CD4-positive, CD25-positive, alpha-beta regulatory T cell (primary cell): Measurements from ENCODE around the gene ATP8A2. TPM values are rescaled to one million over a fixed set of nuclear protein-coding genes. Genes with fewer than 3 reads are reported as not detected.

Experiments used
- ATAC-seq, 2 donors: fragments of 150-1000 bp; cut with Tn5 transposase; one replicate each; pipeline ENCODE4 v1.10.0; 2021; ENCODE audit warnings: low read depth in 2 of 2, moderate number of reproducible peaks in 2 of 2, moderate library complexity in 1 of 2
- DNase-seq, 3 donors: peaks; one replicate each; pipeline versions ENCODE4 v3.0.0 to v3.0.0-alpha.2; 2012 to 2022; ENCODE audit warnings: mixed read lengths in 1 of 3
- H3K27ac ChIP-seq: one replicate; pipeline ENCODE4 v1.7.0; 2013; ENCODE audit warnings: mild to moderate bottlenecking, low read length; ENCODE audit not compliant: insufficient read depth, poor library complexity, severe bottlenecking
- H3K27me3 ChIP-seq: one replicate; pipeline ENCODE4 v1.7.0; 2013; ENCODE audit warnings: low read length; ENCODE audit not compliant: control insufficient read depth, insufficient read depth
- H3K36me3 ChIP-seq: one replicate; pipeline ENCODE4 v1.7.0; 2013; ENCODE audit warnings: mild to moderate bottlenecking, low read length, moderate library complexity; ENCODE audit not compliant: control insufficient read depth, insufficient read depth
- H3K4me1 ChIP-seq: 2 replicates; pipeline ENCODE4 v1.7.0; 2013; ENCODE audit warnings: mild to moderate bottlenecking, low read length; ENCODE audit not compliant: insufficient read depth, control insufficient read depth, poor library complexity, severe bottlenecking
- H3K4me3 ChIP-seq: one replicate; pipeline ENCODE4 v1.7.0; 2013; ENCODE audit warnings: low read depth, mild to moderate bottlenecking, low read length, moderate library complexity
- H3K9me3 ChIP-seq, 2 experiments: 1 replicate in 1 of 2; 2 replicates in 1 of 2; pipeline ENCODE4 v1.7.0; 2013; ENCODE audit warnings: low read length in 2 of 2, mild to moderate bottlenecking in 1 of 2, moderate library complexity in 1 of 2; ENCODE audit not compliant: control insufficient read depth in 2 of 2
- H3K27ac Mint-ChIP-seq, 3 donors: one replicate each; pipeline ENCODE4 v1.8.0; 2020 to 2022; ENCODE audit warnings: mild to moderate bottlenecking in 3 of 3, mixed read lengths in 3 of 3, moderate library complexity in 2 of 3
- H3K27me3 Mint-ChIP-seq: one replicate; pipeline ENCODE4 v1.8.0; 2022; ENCODE audit warnings: mild to moderate bottlenecking, mixed read lengths
- H3K36me3 Mint-ChIP-seq: one replicate; pipeline ENCODE4 v1.8.0; 2020; ENCODE audit warnings: mixed read lengths
- H3K4me1 Mint-ChIP-seq, 4 donors: one replicate each; pipeline ENCODE4 v1.8.0; 2020 to 2022; ENCODE audit warnings: mixed read lengths in 4 of 4, mild to moderate bottlenecking in 1 of 4
- H3K4me3 Mint-ChIP-seq, 4 donors: one replicate each; pipeline ENCODE4 v1.8.0; 2020 to 2022; ENCODE audit warnings: mild to moderate bottlenecking in 4 of 4, mixed read lengths in 4 of 4, moderate library complexity in 3 of 4
- H3K9me3 Mint-ChIP-seq, 7 donors: one replicate each; pipeline ENCODE4 v1.8.0; 2020 to 2022; ENCODE audit warnings: mixed read lengths in 7 of 7, mild to moderate bottlenecking in 3 of 7, moderate library complexity in 2 of 7
- polyA plus RNA-seq, 4 donors: library from polyadenylated mRNA; unstranded; fragments of 300-500 nt; fragmentation: Illumina TruSeq; gene quantifications; one replicate each; pipeline ENCODE4 v1.2.3, GENCODE V29; 2021
- total RNA-seq: library from RNA; stranded (reverse); gene quantifications from one replicate; pipeline ENCODE4 v1.2.3, GENCODE V29; 2022

Gene ATP8A2
- total and polyA plus RNA-seq, 5 donors from 2014 or later, result 0.29 to 0.68 (median 0.55) TPM

DNA sequence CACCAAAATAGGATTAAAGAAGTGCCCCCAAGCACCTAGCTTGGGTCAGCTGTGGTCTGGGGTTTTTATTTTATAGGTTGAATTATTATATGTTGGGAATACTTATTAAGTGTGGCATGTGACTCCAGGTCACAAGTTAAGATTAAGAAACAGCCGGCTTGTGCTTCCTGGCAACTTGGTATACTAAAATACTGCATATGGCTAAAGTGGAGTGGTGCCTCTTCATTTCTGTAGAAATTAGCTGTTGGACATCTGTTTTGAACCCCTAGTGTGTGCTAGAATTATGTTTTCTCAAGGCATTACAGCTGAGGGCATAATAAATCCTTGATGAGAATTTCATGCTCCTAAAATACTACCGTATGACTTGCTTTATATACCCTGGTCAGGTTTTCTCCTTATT lies 393.5 kb downstream of the ATP8A2 start:
- peaks cover 0 to 5% of the 10 kb centered on the region in 2 experiments for H3K9me3 ChIP-seq
- Mint-ChIP-seq H3K9me3 (no peaks in the 10 kb centered on the region), H3K36me3 (no peaks in the 10 kb centered on the region), H3K27ac (no peak overlapping the region), H3K4me3 (no peak overlapping the region), H3K27me3 (no peaks in the 10 kb centered on the region), H3K4me1 (peaks cover 4 to 12% (median 8%) of the 10 kb centered on the region in 4 donors)
- peaks cover 3% of the 10 kb centered on the region for H3K4me1 ChIP-seq
- no peak for ATAC-seq
- H3K36me3 ChIP-seq, result no peaks in the 10 kb centered on the region
- no peak overlapping the region for H3K27ac ChIP-seq
- H3K27me3 ChIP-seq, result no peaks in the 10 kb centered on the region
- DNase-seq, result no peak
- H3K4me3 ChIP-seq, result no peak overlapping the region

DNA sequence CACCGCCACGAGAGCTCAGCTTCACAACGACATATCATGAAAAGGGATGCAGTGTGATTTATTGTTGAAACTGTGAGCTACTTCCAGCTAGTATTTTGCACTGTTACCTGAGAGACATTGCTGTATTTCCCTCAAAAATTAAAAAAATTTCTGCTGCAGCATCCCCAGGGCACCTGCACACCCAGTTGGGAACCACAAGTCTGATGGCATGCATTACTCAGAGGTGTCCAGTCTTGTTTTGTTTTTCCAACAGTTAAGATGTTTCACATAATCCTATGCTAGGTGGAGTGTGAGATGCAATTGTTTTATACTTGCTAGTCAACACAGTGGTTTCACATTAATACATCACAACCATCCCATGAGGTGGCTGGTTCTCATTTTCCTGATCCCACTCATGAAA lies 394.8 kb downstream of the ATP8A2 start:
- Histone ChIP-seq H3K36me3 (no peaks in the 10 kb centered on the region), H3K9me3 (peaks cover 0 to 5% of the 10 kb centered on the region in 2 experiments), H3K27ac (no peak overlapping the region), H3K4me1 (peaks cover 3% of the 10 kb centered on the region), H3K4me3 (no peak overlapping the region), H3K27me3 (no peaks in the 10 kb centered on the region)
- H3K27me3 Mint-ChIP-seq, result no peaks in the 10 kb centered on the region
- no peak overlapping the region for H3K27ac Mint-ChIP-seq
- no peaks in the 10 kb centered on the region for H3K36me3 Mint-ChIP-seq
- no peak for ATAC-seq
- H3K4me3 Mint-ChIP-seq, result no peak overlapping the region
- H3K9me3 Mint-ChIP-seq, result no peaks in the 10 kb centered on the region
- no peak for DNase-seq
- peaks cover 4 to 16% (median 8%) of the 10 kb centered on the region in 4 donors for H3K4me1 Mint-ChIP-seq

DNA sequence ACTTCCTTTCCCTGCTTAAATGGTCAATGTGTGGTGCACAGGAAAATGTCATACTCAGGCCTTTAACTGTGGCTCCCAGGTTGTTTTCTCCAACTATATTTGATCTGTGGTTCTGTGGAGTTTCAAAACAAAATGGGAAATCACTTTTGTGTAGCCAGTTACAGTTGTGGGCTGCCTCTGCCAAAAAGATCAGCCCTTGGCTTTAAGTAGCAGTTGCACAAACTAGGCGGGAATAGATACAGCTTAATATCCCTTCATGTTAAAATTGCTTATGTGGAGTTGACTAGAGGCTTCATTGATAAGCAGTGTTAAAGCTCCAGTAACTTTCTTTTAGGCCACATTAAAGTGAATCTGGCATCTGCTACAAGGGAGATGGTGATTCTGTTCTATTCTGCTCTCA lies 395.2 kb downstream of the ATP8A2 start:
- H3K4me3 Mint-ChIP-seq, result no peak overlapping the region
- peaks cover 4 to 16% (median 8%) of the 10 kb centered on the region in 4 donors for H3K4me1 Mint-ChIP-seq
- H3K9me3 Mint-ChIP-seq, result no peaks in the 10 kb centered on the region
- Histone ChIP-seq H3K27ac (no peak overlapping the region), H3K4me1 (peaks cover 3% of the 10 kb centered on the region), H3K4me3 (no peak overlapping the region), H3K9me3 (peaks cover 0 to 5% of the 10 kb centered on the region in 2 experiments), H3K36me3 (no peaks in the 10 kb centered on the region), H3K27me3 (no peaks in the 10 kb centered on the region)
- H3K27me3 Mint-ChIP-seq, result no peaks in the 10 kb centered on the region
- no peaks in the 10 kb centered on the region for H3K36me3 Mint-ChIP-seq
- DNase-seq (no peak), ATAC-seq (no peak)
- H3K27ac Mint-ChIP-seq, result no peak overlapping the region

DNA sequence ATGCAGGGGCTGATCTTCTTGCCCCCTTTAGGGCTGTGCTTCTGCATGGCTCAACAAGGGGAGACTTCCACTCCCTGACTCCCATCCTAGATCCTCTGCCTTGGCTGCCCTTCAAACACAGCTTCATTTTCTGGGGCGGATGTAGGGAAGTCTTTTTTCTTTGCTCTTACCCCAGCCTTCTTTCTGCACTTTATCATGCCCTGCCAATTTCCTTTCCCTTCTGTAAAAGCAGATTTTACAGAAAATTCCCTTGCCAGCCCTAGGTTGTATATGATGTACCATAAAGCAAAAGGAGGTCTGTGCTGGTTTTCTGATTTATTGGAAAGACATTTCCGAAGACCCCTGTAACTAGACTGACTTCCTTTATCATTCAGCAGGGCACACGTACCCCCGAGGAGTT lies 396.6 kb downstream of the ATP8A2 start:
- Histone ChIP-seq H3K27ac (no peak overlapping the region), H3K27me3 (no peaks in the 10 kb centered on the region), H3K9me3 (peaks cover 0 to 5% of the 10 kb centered on the region in 2 experiments), H3K4me1 (no peaks in the 10 kb centered on the region), H3K4me3 (no peak overlapping the region), H3K36me3 (no peaks in the 10 kb centered on the region)
- Mint-ChIP-seq H3K4me1 (peaks cover 0 to 7% (median 1%) of the 10 kb centered on the region in 4 donors), H3K9me3 (no peaks in the 10 kb centered on the region), H3K4me3 (no peak overlapping the region), H3K36me3 (no peaks in the 10 kb centered on the region), H3K27me3 (no peaks in the 10 kb centered on the region), H3K27ac (no peak overlapping the region)
- DNase-seq, result no peak
- ATAC-seq, result no peak

DNA sequence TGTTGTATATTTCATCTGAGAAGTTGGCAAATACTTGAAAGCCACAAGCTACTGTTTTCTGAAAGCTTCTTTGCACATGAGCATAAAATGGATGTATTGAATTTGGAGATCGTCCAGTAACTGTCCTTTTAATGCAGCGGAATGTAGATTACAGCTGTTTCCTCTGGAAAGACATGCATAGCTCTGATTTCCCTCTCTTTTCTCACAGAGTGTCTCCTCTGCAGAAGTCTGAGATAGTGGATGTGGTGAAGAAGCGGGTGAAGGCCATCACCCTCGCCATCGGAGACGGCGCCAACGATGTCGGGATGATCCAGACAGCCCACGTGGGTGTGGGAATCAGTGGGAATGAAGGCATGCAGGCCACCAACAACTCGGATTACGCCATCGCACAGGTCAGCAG lies 397.1 kb downstream of the ATP8A2 start:
- H3K27ac ChIP-seq, result no peak overlapping the region
- no peak overlapping the region for H3K4me3 ChIP-seq
- DNase-seq (no peak), ATAC-seq (no peak)
- no peaks in the 10 kb centered on the region for H3K27me3 ChIP-seq
- Mint-ChIP-seq H3K4me1 (peaks cover 0 to 4% (median 0%) of the 10 kb centered on the region in 4 donors), H3K9me3 (no peaks in the 10 kb centered on the region), H3K4me3 (no peak overlapping the region), H3K36me3 (no peaks in the 10 kb centered on the region), H3K27ac (no peak overlapping the region), H3K27me3 (no peaks in the 10 kb centered on the region)
- no peaks in the 10 kb centered on the region for H3K4me1 ChIP-seq
- peaks cover 0 to 5% of the 10 kb centered on the region in 2 experiments for H3K9me3 ChIP-seq
- H3K36me3 ChIP-seq, result no peaks in the 10 kb centered on the region

DNA sequence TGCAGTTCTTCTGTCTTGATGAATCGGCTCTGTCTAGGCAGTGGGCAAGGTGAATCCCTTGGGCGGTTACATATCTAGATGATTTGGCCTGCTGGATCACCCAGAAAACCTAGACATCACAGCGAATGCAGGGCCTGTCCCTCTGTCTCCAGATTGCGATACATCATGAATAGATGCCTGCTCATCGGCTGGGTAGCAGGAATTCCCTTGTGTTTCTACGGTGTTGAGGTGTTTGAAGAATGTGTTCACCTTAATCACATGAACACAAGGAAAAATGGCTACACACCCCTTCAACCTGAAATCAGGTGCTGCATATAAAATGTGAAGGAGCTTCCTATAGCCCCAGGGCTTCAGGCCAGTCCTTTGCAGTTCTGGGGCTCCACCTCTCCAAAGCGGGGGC lies 398.8 kb downstream of the ATP8A2 start:
- Mint-ChIP-seq H3K4me3 (no peak overlapping the region), H3K27me3 (no peaks in the 10 kb centered on the region), H3K4me1 (peaks cover 0 to 4% (median 0%) of the 10 kb centered on the region in 4 donors), H3K36me3 (no peaks in the 10 kb centered on the region), H3K27ac (no peak overlapping the region), H3K9me3 (no peaks in the 10 kb centered on the region)
- Histone ChIP-seq H3K4me1 (no peaks in the 10 kb centered on the region), H3K9me3 (peaks cover 0 to 5% of the 10 kb centered on the region in 2 experiments), H3K27me3 (no peaks in the 10 kb centered on the region), H3K4me3 (no peak overlapping the region), H3K36me3 (no peaks in the 10 kb centered on the region), H3K27ac (no peak overlapping the region)
- ATAC-seq, result no peak
- DNase-seq, result no peak

DNA sequence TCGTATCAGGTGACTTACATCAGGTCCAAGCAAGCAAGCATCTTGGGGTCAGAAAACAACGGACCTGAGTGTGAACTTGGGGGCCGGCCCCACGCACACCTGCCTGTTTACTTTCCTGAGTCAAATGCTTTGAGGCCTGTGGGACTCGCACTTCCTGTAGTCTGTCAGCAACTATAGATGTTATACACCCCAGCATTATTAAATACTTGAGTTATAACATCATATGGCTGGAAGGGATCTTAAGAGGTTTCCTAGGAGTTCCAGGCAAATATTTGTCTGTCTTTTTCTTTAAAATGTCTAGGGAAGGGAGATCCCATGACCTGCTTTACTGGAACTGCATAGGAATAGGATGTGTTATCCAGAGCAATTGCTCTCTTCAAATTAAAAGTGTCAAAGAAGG lies 399.4 kb downstream of the ATP8A2 start:
- H3K4me1 ChIP-seq, result no peaks in the 10 kb centered on the region
- Mint-ChIP-seq H3K4me1 (peaks cover 0 to 4% (median 0%) of the 10 kb centered on the region in 4 donors), H3K27me3 (no peaks in the 10 kb centered on the region), H3K36me3 (no peaks in the 10 kb centered on the region), H3K27ac (no peak overlapping the region), H3K4me3 (no peak overlapping the region), H3K9me3 (no peaks in the 10 kb centered on the region)
- no peak for DNase-seq
- H3K27me3 ChIP-seq, result no peaks in the 10 kb centered on the region
- no peak for ATAC-seq
- peaks cover 0 to 5% of the 10 kb centered on the region in 2 experiments for H3K9me3 ChIP-seq
- no peak overlapping the region for H3K27ac ChIP-seq
- no peaks in the 10 kb centered on the region for H3K36me3 ChIP-seq
- no peak overlapping the region for H3K4me3 ChIP-seq

DNA sequence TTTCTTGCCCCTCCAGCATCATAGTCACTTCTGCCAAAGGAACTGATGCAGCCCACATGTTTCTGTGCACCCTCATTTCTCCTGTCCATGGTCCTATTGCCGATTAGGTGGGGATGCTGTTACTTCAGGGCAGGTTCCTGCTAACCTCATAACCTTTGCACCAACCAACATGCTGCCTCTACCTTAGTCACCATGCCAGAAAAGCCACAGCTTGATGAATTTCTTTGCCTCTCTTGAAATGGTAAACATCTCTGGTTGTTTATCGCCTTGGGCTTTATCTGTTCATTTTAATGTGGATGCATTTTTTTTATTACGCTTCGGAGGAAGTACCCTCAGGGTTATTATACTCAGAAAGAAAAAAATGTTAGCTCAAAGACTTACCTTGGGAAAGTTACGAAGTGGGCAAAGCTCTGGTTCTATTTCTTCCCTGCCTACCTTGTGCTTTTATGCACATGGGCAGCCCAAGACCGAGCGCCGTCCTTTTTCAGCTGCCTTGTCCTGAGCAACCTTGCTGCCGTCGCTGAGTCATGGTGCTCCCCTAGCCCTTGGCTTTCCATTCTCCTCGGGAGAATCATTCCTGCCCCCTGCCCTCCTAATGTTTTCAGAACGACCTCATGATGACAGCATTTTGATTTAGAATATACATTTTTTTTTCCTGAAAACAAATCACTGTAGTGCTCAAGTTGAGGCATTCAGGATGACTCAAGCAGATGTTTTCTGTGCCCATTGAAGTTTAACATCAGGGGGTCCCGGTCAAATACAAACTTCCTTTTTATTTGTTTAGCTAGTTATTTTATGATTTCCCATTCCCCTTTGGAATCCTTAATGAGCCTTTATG lies 400.1 kb downstream of the ATP8A2 start:
- no peak for ATAC-seq
- H3K27ac ChIP-seq, result no peak overlapping the region

More for the DNA sequence above, 400.1 kb downstream of the ATP8A2 start:
- Mint-ChIP-seq H3K4me3 (no peak overlapping the region), H3K4me1 (peaks cover 0 to 4% (median 0%) of the 10 kb centered on the region in 4 donors), H3K9me3 (no peaks in the 10 kb centered on the region), H3K36me3 (no peaks in the 10 kb centered on the region), H3K27ac (no peak overlapping the region), H3K27me3 (peaks cover 4% of the 10 kb centered on the region)
- no peak for DNase-seq
- no peaks in the 10 kb centered on the region for H3K4me1 ChIP-seq
- no peaks in the 10 kb centered on the region for H3K9me3 ChIP-seq
- H3K4me3 ChIP-seq, result no peak overlapping the region
- H3K27me3 ChIP-seq, result no peaks in the 10 kb centered on the region
- no peaks in the 10 kb centered on the region for H3K36me3 ChIP-seq
